GM20000 (cell line): ENCODE results near the gene PTH1R.

Experiments
- DNase-seq: peaks from one replicate; pipeline ENCODE4 v3.0.0; 2012; ENCODE audit warnings: low spot score
- CTCF ChIP-seq: IDR thresholded peaks from 2 replicates; pipeline ENCODE4 v1.5.1; 2012; ENCODE audit warnings: mild to moderate bottlenecking, control low read depth; ENCODE audit errors: extremely low read depth, missing control alignments

PTH1R gene

DNA sequence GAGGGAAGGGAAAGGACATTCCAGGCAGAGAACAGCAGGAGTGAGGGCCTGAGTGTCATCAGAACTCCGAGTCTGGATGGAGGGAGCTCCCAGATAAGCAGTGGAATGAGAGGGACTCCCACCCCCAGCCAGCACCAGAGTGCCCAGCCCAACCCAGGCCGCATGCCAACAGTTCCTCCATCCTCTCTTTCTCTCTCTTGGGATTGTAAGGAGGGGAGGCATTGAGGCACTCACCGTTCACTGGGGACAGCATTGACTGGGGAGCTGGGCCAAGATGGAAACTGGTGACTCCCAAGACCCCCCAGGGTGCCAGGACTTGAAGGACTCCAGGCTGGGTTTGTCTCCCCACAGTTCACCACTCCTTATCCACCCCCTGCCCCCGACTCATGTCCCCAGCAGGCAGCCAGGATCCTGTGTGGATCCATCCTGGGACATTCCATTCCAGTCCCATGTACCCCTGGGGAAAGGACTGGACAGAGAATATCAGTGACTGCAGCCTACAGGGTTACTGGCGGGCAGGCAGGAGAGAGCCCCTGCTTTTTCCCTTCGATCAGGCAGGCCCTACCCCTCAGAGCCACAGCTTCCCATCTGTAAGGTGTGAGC lies 15.7 kb downstream of the PTH1R start:
- no peak for TF ChIP-seq CTCF
- no peak for DNase-seq

DNA sequence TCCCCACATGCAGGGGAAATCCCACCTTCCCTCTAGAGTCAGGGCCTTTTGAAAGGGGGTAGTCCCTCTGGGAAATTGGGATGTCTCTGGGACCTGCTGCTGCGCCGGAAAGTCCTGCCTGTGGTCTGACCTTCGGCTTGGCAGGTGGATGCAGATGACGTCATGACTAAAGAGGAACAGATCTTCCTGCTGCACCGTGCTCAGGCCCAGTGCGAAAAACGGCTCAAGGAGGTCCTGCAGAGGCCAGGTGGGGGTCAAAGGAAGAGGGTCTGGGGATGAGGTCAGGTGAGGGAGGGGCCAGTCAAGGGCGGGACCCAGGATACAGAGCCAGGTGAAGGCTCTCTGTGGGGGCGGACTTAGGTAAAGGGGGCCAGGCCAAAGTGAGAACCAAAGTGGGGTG lies 16.2 kb downstream of the PTH1R start:
- no peak for DNase-seq
- TF ChIP-seq CTCF, result no peak

- no peak for DNase-seq
- TF ChIP-seq CTCF, result no peak
Measured at GRCh38 chr3:46894256-46894655, 16.7 kb downstream of the PTH1R start.

GRCh38 chr3:46895204-46895660 lies 17.7 kb downstream of the PTH1R start:
- peak; percentile 87 for DNase-seq
- peak; percentile 90 for TF ChIP-seq CTCF

DNA sequence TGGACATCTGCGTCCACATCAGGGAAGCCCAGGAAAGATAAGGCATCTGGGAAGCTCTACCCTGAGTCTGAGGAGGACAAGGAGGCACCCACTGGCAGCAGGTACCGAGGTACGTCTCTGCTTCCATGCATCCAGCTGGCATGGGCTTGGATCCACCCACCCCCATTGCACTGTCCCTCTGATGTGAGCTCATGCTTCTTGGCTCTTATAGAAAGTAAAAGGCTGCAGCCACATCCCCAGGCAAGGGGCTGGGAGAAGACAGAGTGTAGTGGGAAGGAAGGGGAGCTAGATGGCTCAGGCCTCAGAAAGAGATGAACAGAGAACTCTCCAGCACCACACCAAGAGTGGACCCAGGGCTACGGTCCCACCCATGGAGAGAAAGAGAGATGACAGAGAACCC lies 18.2 kb downstream of the PTH1R start:
- no peak for DNase-seq
- TF ChIP-seq CTCF, result no peak

GRCh38 chr3:46896386-46896785 lies 18.9 kb downstream of the PTH1R start:
- no peak for DNase-seq
- TF ChIP-seq CTCF, result no peak

- DNase-seq, result no peak
- no peak for TF ChIP-seq CTCF
Measured at GRCh38 chr3:46897031-46897430, 19.5 kb downstream of the PTH1R start.
